GM19240 (cell line): Measurements from ENCODE around the gene KCNN3.
A peak's percentile ranks its signal among the peaks of the same experiment; 100 is the strongest.
"Not testable (repeated sequence)": the region's sequence is repeated elsewhere in the genome, so short reads cannot be mapped to it uniquely, and the experiment has no call there.

ENCODE experiments used
- DNase-seq: peaks from one replicate; pipeline ENCODE4 v3.0.0; 2011; ENCODE audit warnings: low spot score; ENCODE audit not compliant: insufficient read length

KCNN3 gene

DNA sequence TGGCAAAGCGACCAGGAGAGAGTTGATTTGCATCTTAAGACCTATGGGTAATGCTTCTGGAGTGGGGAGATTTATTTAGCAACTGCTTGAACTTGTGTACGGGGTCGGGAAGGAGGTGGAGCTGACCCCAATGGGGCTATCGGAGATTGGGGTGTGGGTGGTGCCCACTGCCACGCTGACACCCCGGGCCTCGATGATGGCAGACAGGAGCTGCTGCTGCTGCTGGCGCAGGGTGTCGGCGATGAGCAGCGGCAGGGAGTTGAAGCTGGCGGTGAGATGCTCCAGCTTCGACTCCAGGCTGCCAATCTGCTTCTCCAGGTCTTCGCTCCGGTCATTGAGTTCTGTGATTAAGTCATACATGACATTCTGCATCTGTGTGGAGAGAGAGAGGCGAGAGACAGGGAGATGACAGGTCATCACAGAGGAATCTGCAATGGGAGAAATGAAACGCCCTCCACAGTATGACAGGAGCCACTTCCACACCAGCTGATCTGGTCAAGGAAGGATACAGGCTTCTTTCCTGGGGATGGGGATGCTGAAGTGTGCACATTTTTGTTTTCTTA is 162.1 kb downstream of the KCNN3 start:
- no peak for DNase-seq

DNA sequence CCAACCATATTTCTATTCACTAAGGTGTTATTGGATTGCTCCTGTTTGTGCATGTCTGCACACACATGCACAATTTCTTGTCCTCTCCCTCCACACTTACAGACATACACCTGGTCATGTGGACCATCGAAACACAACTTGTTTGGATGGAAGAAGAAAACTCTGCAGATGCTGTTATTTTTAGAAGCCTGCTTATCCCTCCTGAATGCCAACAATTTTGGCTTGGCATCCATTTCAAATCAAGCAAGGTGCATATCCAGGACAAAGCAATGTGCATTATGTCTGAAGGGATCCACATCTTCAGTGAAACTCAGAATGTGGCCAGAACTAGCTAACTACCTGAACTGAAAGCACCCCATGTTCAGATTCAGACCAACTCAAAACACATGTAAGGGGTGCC is 163.2 kb downstream of the KCNN3 start:
- no peak for DNase-seq

DNA sequence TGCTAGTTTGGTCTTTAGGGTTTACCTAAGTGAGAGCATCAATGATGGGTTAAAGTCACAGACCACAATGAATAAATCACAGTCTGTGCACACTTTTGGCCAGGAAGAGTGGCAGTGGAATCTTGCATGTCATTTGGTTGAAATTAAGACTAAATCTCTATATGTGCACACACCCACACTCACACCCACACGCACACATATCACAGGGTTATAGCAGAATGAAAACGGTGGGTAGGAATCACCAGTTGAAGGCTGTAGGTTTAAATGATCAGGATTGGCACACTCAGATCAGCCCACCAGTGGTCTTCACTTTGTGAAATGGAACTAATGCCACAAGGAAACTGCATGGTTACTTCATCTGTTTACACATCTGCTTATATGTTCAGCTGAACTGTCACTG is 164.5 kb downstream of the KCNN3 start:
- DNase-seq: no peak

DNA sequence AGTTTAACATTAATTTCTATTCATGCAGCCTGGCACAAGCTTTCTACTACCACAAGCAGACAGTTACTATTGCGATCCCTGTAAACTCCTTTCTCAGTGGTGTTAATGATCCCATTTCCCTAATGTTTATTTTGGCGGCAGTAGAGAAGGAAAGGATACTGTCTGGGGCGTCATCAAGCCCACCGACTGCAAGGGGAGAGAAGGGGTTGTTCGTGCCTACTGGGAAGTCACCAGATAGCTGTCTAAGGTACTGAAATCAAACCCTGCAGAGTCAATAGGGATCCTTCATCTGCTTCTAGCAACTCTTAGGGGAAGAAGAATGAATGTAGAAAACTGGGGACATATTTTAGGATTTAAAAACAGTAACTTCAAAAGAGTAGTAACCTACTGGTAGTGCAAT is 166.9 kb downstream of the KCNN3 start:
- DNase-seq: no peak

DNA sequence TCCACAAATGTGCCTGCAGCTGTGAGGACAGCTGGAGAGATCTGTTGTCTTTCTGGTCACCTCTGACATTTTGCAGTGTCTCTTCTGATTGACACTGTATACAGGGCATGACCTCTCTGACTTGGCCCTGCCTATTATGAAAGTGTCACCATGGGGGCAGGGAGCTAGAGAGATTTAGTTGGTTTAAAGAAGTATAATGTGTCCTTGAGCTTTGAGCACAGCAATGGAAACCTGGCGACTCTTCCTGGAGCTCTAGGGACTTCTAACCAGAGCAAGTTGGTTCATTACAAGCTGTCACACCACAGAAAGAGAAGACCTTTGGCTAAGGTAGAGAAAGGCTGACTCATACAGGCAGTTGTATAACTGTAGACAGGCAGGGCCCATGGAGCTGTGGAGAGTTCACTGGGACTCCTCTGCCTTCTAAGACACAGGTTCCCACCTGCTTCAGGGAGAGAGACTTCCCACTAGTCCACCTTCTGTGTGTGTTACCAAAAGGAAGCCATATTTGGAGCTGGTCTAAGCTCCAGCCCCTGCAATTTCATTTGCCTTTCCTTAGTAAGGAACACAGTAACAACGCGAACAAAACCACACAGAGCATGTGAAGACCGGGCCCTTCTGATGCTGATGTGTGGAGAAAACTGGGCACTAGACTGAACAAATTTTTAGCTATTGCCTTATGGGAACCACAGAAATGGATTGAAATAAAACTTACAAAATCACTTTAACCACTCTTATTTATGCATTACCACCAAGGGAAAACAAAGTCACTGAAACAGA is 171.6 kb downstream of the KCNN3 start:
- DNase-seq: no peak

DNA sequence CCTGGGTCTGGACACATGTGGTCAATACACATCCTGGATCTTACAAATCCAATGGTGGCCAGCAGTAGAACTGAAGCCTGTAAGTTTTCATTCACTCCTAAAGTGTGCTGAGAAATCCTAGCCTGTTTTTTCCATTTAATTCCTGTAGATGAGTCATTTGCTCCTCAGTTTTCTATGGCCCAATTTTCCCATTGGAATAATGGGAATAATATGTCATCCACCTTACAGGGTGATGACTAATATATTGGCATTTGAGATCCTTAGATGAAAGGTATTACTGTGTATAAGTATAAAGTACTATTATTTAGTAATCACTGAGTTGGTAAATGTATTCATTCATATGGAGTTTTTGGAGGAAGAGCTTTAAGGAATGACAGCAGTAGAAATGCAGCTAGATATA is 172.4 kb downstream of the KCNN3 start:
- DNase-seq: no peak

DNA sequence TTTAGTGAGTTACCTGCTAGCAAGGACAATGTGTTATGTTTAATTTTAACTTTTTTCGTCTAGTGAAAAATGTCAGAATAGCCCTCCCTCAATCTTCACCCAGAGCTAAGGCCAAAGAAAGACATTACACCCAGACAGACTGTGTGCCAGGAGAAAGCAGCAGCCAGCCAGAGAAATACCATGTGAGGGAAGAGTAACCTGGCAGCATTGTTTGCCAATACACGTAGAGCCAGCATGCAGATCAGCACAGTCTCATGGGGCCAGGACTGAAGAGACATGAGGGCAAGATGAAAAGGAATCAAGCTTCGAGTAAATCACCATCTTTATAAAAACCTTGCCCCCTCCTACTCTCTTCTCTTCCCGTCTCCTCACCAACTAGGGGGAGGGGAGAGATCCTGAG is 173.6 kb downstream of the KCNN3 start:
- no peak for DNase-seq

DNA sequence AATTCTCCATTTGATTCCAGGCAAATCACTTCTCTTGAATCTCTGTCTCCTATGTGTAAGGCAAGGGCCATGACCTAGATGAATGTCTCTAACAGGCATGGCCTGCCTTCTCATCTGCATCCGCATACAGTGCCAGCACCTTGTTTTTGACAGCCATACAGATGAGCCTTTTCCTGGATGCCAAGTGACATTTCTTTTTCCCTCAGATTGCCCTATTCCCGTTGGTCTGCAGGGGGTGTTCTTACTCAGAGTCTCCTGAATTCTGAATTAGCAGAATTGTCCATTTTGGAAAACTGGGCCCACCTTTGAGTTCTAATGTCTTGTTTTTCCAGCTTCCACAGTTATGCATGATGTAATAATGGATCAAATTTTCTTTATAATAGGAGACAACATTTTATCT is 174.1 kb downstream of the KCNN3 start:
- no peak for DNase-seq

DNA sequence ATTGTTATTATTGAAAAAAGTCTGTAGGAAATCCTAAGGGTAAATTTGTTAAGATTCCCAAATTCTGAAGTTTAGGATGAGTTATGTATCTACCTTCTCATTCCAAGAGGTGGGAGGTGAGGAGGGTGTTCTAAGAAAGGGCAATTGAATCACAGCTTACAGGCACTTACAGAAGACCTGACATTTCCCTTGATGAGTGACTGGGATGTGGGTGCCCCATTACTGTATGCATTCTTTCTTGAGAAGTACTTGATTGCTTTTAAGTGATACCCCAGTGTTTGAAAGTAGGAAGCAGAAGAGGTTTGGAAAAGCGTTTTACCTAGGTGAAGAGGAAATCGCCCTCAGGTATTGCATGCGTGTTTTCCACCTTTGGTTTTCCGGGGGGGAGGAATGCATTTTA is 175.1 kb downstream of the KCNN3 start:
- no peak for DNase-seq

DNA sequence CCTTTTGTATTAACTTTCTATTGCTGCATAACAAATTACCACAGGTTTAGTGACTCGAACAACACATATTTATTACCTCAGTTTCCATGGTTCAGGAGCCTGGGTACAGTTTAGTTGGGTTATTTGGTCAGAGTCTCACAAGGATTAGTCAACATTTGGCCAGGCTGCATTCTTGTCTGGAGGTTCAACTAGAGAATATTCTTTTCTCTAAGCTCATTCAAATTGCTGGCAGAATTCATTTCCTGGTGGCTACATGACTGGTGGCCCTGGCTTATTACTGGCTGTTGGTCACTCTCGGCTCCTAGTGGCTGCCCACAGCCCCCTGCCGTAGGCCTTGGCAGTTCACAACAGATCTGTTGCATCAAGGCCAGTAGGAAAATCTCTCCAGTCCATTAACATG is 181.0 kb downstream of the KCNN3 start:
- no peak for DNase-seq

DNA sequence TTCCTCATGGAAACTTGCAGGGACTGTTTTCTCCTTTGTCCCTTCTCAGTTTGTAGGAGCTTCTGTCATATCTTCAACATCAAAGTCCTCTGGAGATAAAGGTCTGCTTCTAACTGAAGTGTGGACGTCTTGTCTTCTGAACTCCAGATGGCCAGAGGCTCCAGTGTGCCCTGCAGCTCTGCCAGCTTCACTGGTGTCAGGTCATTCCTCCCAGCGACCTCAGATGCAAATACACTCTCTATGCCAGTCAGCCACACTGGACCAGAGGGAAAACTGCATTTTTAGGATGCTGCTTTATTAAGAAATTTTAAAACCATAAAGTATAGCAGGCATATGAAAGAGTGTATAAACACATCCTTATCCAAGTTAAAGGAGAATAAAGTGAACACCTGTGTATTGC is 183.6 kb downstream of the KCNN3 start:
- DNase-seq: no peak

DNA sequence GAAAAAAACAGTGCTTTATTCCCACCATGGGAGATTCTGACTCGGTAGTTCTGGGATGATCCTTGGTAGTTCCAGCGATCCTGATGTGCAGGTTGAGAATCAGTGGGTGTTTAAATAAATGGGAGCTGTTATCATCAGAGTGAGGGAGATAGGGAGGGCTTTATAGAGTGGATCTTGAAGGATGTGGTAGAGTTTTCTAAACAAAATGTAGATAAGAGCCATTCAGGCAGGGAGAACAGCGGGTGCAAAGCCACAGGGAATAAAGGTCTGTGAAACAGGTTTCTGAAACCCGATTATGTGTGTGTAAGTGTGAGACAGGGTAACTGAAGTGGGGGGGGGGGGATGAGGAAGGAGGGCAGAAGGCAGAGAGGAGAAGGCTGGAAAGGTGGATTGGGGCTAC is 186.3 kb downstream of the KCNN3 start:
- no peak for DNase-seq

DNA sequence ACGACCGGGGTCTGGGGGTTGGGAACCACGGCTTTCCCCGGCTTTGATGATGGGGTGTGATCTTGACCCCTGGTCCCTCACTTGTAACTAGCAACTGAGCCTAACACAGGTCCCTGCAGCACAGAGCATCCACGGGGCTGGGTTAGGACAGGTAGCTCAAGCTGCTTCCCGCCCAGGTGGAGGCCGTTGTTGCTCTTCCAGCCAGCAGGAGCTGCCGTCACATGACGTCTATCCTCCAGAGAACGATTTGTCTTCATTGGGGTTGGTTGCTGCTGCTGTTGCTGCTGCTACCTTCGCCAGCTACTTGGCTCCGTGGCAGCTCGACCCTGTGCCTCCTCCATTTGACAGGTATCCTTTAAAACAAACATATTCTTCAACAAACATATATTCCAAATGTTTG is 187.8 kb downstream of the KCNN3 start:
- DNase-seq: no peak

DNA sequence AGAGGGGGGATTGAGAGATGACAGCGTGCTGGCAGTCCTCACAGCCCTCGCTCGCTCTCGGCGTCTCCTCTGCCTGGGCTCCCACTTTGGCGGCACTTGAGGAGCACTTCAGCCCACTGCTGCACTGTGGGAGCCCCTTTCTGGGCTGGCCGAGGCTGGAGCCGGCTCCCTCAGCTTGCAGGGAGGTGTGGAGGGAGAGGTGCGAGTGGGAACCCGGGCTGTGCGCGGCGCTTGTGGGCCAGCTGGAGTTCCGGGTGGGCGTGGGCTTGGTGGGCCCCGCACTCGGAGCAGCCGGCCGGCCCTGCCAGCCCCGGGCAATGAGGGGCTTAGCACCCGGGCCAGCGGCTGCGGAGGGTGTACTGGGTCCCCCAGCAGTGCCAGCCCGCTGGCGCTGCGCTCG is 192.2 kb downstream of the KCNN3 start:
- DNase-seq: not testable (repeated sequence)

DNA sequence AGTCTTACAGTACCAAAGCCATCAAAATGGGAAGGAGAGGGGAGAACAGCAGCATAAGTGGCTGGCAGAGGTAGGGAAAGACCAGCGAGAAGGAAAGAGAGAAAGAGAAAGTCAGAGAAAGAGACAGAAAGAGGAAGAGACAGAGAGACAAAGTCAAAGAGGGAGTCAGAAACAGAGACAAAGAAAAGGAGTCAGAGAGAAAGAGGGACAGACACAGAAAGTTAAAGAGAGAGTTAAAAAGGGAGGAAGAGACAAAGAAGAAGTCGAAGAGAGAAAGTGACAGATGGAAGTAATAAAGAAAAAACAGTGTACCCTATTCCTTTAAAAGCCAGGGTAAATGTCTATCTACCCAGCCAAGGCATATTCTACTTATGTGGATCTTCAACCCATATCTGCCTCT is 193.2 kb downstream of the KCNN3 start:
- not testable (repeated sequence) for DNase-seq

DNA sequence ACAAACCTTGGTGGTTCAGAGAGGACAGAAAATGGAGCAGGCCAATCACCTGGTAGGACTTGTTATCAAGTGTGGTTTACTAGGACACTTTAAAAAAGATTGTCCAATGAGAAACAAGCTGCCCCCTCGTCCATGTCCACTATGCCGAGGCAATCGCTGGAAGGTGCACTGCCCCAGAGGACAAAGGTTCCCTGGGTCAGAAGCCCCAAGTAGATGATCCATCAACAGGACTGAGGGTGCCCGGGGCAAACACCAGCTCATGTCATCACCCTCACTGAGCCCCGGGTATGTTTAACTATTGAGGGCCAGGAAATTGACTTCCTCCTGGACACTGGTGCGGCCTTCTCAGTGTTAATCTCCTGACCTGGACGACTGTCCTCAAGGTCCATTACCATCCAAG is 195.6 kb downstream of the KCNN3 start:
- DNase-seq: not testable (repeated sequence)

DNA sequence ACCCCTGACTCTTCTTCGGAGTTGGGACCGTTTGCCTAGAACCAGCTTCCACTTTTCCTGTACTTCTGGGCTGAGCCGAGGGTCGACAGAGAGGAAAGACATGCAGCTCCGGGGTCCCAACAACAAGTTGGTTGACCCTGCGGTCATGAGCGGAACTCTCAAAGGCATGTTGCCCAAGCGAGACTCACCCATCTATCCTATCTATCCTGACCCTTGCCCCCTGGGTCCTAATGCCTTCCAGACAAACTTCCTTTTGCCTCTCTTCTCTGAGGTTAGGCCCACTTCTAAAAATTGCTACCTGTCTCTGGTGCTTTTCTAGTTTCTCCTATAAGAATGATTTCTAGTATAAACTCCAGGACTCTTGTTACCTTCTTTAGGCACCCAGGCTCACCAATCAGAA is 197.8 kb downstream of the KCNN3 start:
- DNase-seq: not testable (repeated sequence)

DNA sequence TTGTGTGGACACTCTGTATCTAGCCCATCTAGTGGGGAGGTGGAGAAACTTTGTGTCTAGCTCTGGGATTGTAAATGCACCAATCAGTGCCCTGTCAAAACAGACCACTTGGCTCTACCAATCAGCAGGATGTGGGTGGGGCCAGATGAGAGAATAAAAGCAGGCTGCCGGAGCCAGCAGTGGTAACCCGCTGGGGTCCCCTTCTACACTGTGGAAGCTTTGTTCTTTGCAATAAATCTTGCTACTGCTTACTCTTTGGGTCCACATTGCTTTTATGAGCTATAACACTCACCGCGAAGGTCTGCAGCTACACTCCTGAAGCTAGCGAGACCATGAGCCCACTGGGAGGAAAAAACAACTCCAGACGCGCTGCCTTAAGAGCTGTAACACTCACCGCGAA is 198.7 kb downstream of the KCNN3 start:
- not testable (repeated sequence) for DNase-seq

DNA sequence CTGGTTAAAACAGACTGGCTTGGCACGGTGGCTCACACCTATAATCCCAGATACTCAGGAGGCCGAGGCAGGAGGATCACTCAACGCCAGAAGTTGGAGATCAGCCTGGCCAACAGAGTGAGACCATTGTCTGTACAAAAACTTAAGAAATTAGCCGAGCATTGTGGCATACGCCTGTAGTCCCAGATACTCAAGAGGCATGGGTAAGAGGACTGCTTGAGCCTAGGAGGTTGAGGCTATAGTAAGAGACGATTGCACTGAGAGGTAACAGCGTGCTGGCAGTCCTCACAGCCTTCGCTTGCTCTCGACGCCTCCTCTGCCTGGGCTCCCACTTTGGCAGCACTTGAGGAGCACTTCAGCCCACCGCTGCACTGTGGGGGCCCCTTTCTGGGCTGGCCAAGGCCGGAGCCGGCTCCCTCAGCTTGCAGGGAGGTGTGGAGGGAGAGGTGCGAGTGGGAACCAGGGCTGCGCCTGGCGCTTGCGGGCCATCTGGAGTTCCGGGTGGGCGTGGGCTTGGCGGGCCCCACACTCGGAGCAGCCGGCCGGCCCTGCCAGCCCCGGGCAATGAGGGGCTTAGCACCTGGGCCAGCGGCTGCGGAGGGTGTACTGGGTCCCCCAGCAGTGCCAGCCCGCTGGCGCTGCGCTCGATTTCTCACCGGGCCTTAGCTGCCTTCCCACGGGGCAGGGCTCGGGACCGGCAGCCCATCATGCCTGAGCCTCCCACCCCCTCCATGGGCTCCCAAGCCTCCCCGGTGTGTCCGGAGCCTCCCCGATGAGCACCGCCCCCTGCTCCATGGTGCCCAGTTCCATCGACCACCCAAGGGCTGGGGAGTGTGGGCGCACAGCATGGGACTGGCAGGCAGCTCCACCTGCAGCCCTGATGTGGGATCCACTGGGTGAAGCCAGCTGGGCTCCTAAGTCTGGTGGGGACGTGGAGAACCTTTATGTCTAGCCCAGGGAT is 199.5 kb downstream of the KCNN3 start:
- not testable (repeated sequence) for DNase-seq

DNA sequence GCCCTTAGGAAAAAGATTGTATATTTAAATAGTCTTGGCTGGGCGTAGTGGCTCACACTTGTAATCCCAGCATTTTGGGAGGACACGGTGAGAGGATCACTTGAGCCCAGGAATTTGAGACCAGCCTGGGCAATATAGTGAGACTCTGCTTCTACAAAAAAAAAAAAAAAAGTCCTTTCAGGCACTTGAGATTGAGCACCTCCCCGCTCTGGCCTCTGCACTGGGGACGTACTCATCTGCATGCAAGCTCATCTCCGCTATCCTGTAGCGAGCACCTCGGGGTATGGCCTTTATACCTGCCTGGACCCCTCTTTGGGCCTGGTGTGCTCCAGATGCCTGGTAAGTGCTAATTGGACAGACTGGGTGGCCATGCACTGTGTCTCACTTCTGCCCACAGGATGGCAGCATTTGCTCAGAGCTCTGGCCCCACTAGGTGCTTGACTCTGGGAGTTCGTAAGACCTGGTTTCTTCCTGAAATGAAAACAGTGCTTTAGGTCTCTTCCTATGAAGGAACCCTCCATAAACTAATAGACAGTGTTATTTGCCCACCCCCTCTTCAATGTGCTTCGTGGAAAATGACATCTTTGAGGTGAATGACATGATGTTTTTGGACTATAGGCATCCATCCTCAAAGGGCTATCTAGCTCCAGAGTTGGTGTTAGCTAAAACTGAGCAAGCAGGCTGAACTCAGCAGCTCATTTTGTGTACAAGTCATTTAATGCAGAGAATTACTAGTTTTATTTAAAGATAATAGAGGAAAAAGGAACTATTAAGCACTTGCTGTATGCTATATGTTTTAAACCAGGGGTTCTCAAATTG is 200.4 kb downstream of the KCNN3 start:
- DNase-seq: peak; percentile 87

DNA sequence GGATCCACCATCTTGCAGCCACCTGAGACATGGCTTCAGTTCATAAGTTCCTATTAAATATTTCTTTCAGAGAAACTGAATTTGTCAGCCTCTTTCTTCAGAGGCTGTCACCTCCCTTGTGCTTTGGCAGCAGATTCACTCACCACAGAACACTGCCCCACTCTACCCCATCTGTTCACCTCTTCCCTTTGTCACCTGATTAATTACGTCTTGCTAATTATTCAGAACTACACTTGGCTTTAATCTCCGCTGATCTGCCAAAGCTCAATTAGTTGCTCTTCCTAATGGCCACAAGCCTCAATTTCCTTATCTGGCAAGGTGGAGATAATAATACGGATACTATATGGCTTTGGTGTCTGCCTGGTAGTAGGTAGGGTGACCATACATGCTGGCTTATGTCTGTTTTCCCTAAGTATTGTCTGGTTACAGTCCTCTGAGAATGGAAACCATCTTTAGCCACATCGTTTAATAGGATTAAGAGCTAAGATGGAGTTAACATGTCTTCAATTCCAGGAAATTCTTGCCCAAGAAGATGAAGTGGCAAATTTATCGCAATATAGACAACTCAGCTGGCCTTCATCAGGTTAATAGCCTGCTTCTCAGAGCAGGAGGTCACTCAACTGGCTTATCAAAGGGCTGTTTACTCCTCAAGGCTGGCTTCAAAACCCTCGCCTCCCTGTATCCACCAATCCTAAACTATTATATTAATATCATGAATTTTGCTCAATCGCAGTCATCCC is 203.9 kb downstream of the KCNN3 start:
- no peak for DNase-seq
